ENCODE data around the gene ZNF772. TPM values are rescaled to one million over a fixed set of nuclear protein-coding genes. Genes with fewer than 3 reads are reported as not detected.

The ZNF772 gene
- total RNA-seq, 1 experiment from 2014 or later, result 14.1 TPM

DNA sequence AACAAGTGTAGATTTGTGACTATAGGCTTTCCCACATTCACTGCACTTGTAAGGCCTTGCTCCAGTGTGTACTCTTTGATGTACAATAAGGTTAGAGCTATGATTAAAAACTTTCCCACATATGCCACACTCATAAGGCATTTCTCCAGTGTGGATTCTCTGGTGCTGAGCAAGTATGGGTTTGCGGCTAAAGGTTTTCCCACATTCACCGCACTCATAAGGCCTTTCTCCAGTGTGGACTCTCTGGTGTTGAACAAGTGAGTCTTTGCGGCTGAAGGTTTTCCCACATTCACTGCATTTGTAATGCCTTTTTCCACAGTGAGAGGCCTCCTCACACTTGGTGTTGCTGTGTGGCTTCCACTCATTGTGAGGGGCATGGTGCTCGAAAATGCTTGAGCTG lies 3.7 kb downstream of the ZNF772 start:
- CTCF ChIA-PET, result no interaction called here

DNA sequence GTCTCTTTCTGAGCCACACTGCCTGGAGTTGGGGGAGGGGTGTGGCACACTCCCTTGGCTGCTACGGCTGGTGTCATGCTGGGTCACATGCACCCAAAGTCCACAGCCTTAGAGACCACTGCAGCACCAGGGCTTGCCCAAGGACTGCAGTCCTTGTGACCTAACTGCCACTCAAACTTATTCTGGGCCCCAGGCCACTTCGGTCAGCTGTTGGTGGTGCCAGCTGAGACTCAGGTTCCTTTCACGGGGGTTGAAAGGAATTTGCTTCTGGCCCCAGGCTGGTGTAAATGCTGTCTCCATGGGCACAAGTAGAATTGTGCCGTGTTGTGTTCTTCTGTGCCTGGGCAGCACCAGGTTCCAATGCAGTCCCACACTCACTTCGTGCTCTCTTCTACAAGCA lies 10.9 kb downstream of the ZNF772 start:
- ChIA-PET POLR2A (ENCODE audit: unreplicated experiment) (no interaction called here), CTCF (no interaction called here)
- Histone ChIP-seq H3K4me3 (ENCODE audit: low read length) (no peak overlapping the region), H3K4me2 (ENCODE audit: low read length) (no peak overlapping the region), H3K27me3 (ENCODE audit: low read length) (no peaks in the 10 kb centered on the region), H2AFZ (ENCODE audit: low read length) (no peak overlapping the region), H3K79me2 (ENCODE audit: low read length) (no peaks in the 10 kb centered on the region), H3F3A (ENCODE audit: low read length, unreplicated experiment) (no peaks in the 10 kb centered on the region), H3K9me2 (replicated peaks; ENCODE audit: low read length) (no peaks in the 10 kb centered on the region), H4K20me1 (ENCODE audit: low read length) (no peaks in the 10 kb centered on the region), H3K9ac (ENCODE audit: low read length) (no peak overlapping the region), H3K9me3 (ENCODE audit: low read length) (peaks cover 25% of the 10 kb centered on the region), H3K27ac (ENCODE audit: low read length) (no peak overlapping the region), H3K36me3 (ENCODE audit: low read depth, low read length) (peaks cover 17% of the 10 kb centered on the region), H3K4me1 (ENCODE audit: insufficient read depth, low read length) (no peaks in the 10 kb centered on the region)
- TF ChIP-seq, protein P1, sequence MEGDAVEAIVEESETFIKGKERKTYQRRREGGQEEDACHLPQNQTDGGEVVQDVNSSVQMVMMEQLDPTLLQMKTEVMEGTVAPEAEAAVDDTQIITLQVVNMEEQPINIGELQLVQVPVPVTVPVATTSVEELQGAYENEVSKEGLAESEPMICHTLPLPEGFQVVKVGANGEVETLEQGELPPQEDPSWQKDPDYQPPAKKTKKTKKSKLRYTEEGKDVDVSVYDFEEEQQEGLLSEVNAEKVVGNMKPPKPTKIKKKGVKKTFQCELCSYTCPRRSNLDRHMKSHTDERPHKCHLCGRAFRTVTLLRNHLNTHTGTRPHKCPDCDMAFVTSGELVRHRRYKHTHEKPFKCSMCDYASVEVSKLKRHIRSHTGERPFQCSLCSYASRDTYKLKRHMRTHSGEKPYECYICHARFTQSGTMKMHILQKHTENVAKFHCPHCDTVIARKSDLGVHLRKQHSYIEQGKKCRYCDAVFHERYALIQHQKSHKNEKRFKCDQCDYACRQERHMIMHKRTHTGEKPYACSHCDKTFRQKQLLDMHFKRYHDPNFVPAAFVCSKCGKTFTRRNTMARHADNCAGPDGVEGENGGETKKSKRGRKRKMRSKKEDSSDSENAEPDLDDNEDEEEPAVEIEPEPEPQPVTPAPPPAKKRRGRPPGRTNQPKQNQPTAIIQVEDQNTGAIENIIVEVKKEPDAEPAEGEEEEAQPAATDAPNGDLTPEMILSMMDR (conservative IDR thresholded peaks at IDR 0.05; ENCODE audit: low read depth, low read length), result no peak
- no peak for TF ChIP-seq EZH2 (IDR thresholded peaks at IDR 0.05; ENCODE audit: low read length, unreplicated experiment)
- TF ChIP-seq EZH2phosphoT487 (IDR thresholded peaks at IDR 0.05; ENCODE audit: borderline replicate concordance, low read length), result no peak
- intact Hi-C loops (cut with micrococcal nuclease), result no loop called here
- ATAC-seq (no peak), DNase-seq (no peak)
- no TSS peak for BruUV-seq (replicated peaks)

More for the DNA sequence above, 3.7 kb downstream of the ZNF772 start:
- Histone ChIP-seq H3K36me3 (ENCODE audit: low read depth, low read length) (peaks cover 62% of the 10 kb centered on the region), H3K9me3 (ENCODE audit: low read length) (peaks cover 80% of the 10 kb centered on the region), H4K20me1 (ENCODE audit: low read length) (no peaks in the 10 kb centered on the region), H3K4me3 (ENCODE audit: low read length) (no peak overlapping the region), H3K79me2 (ENCODE audit: low read length) (no peaks in the 10 kb centered on the region), H3K27ac (ENCODE audit: low read length) (no peak overlapping the region), H3K27me3 (ENCODE audit: low read length) (no peaks in the 10 kb centered on the region), H3F3A (ENCODE audit: low read length, unreplicated experiment) (no peaks in the 10 kb centered on the region), H3K4me2 (ENCODE audit: low read length) (no peak overlapping the region), H2AFZ (ENCODE audit: low read length) (no peak overlapping the region), H3K9me2 (replicated peaks; ENCODE audit: low read length) (no peaks in the 10 kb centered on the region), H3K4me1 (ENCODE audit: insufficient read depth, low read length) (no peaks in the 10 kb centered on the region), H3K9ac (ENCODE audit: low read length) (no peak overlapping the region)
- TF ChIP-seq EZH2phosphoT487 (IDR thresholded peaks at IDR 0.05; ENCODE audit: borderline replicate concordance, low read length) (no peak), EZH2 (IDR thresholded peaks at IDR 0.05; ENCODE audit: low read length, unreplicated experiment) (no peak)
- TF ChIP-seq, protein P1 (conservative IDR thresholded peaks at IDR 0.05; ENCODE audit: low read depth, low read length), result no peak
- intact Hi-C loops (cut with micrococcal nuclease), result no loop called here
- no peak for DNase-seq
- no TSS peak for BruUV-seq (replicated peaks)
- POLR2A ChIA-PET (ENCODE audit: unreplicated experiment), result no interaction called here
- no peak for ATAC-seq

DNA sequence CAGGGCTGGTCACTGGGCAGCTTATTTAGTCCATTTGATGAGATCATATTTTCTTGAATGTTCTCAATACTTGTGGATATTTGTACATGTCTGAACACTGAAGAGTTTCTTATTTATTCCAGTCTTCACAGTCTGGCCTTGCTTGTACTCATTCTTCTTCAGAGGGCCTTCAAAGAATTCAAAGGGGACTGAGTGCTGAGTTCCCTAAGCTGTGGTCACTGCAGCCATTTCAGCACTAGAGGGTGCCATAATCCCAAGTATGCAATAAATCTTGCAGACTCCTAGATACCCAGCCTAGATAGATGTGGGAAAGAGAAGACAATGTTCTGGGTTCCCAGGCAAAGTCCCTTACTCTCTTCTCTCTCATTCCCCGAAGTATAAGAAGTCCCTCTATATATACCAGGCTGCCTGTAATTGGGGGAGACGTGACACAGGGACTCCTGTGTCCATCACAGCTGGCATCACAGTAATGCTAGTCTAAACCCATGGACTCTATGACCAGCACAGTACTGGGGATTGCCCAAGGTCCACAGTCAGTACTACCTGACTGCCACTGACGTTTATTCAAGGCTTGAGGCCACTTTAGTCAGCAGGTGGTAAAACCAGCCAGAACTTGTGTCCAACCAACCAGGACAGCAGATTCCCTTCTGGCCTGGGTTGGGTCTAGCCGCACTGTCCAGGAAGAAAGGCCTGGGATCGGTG lies 11.5 kb downstream of the ZNF772 start:
- ATAC-seq (peak; percentile 70; the same call in 1 of the 2 replicates), DNase-seq (peak; percentile 76)
- H3K9me3 ChIP-seq (ENCODE audit: low read length), result peaks cover 19% of the 10 kb centered on the region; the same call in 1 of the 2 replicates
- peaks cover 10% of the 10 kb centered on the region; the same call in 1 of the 2 replicates for H3K36me3 ChIP-seq (ENCODE audit: low read depth, low read length)
- H4K20me1 ChIP-seq (ENCODE audit: low read length), result no peaks in the 10 kb centered on the region
- H3K4me3 ChIP-seq (ENCODE audit: low read length), result no peak overlapping the region
- CTCF ChIA-PET, result no interaction called here
- H3K79me2 ChIP-seq (ENCODE audit: low read length), result no peaks in the 10 kb centered on the region
- no peak overlapping the region for H3K9ac ChIP-seq (ENCODE audit: low read length)
- no peaks in the 10 kb centered on the region for H3K4me1 ChIP-seq (ENCODE audit: insufficient read depth, low read length)
- POLR2A ChIA-PET (ENCODE audit: unreplicated experiment), result no interaction called here
- no peak overlapping the region for H2AFZ ChIP-seq (ENCODE audit: low read length)
- intact Hi-C loops (cut with micrococcal nuclease), result no loop called here
- H3K9me2 ChIP-seq (replicated peaks; ENCODE audit: low read length), result no peaks in the 10 kb centered on the region
- no TSS peak for BruUV-seq (replicated peaks)
- TF ChIP-seq EZH2phosphoT487 (IDR thresholded peaks at IDR 0.05; ENCODE audit: borderline replicate concordance, low read length) (no peak), EZH2 (IDR thresholded peaks at IDR 0.05; ENCODE audit: low read length, unreplicated experiment) (no peak)
- TF ChIP-seq, protein P1 (conservative IDR thresholded peaks at IDR 0.05; ENCODE audit: low read depth, low read length), result peak; percentile 90
- H3K27ac ChIP-seq (ENCODE audit: low read length), result no peak overlapping the region
- no peaks in the 10 kb centered on the region for H3K27me3 ChIP-seq (ENCODE audit: low read length)
- no peaks in the 10 kb centered on the region for H3F3A ChIP-seq (ENCODE audit: low read length, unreplicated experiment)
- no peak overlapping the region for H3K4me2 ChIP-seq (ENCODE audit: low read length)

All from PC-3 (cell line).